Measurements from ENCODE around the gene RPS18.

- TF ChIP-seq CTCF (conservative IDR thresholded peaks at IDR 0.05; ENCODE audit: low read length) (no peak), EZH2phosphoT487 (IDR thresholded peaks at IDR 0.05; ENCODE audit: borderline replicate concordance, low read depth, low read length) (no peak)
Measured at GRCh38 chr6:33288141-33288920, 16.5 kb downstream of the RPS18 start.
